Measurements from ENCODE around the gene PDE1A. TPM values are rescaled to one million over a fixed set of nuclear protein-coding genes. Genes with fewer than 3 reads are reported as not detected.

PDE1A gene
- total and polyA plus RNA-seq, 2 of the 4 experiments (the other 2 are of a cell fraction), result 0.24 to 0.90 TPM

DNA sequence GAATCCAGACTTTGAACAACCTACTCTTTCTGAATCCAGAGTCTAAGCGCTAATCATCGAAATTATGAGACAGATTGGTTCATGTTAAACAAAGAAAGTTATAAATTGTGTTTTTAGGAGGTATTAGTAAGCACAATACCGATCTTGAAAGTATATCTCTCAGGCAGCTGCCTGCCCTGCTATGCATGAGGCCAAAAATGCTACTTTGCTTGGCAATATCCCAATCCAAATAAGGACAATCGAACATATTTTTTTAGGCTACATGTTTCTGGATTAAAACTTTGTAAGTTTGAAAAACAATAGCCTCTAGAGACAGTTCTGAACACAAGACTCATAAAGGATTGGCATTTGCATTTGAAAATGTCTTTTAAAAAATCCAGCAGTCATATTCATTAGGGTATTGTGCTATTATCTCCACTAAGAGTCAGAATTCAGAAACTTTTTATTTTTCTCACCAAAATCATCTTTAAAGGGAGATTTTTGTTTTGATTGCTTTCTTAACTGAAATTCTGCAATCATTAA lies 167.1 kb downstream of the PDE1A start:
- no peak overlapping the region for H2BK5ac ChIP-seq (ENCODE audit: low read depth, low read length, poor library complexity, severe bottlenecking)
- no peak overlapping the region for H3K18ac ChIP-seq (ENCODE audit: low read depth, low read length)
- no peak overlapping the region for H3K27ac ChIP-seq (ENCODE audit: insufficient read depth, low read length)
- dilution Hi-C loops (cut with HindIII; ENCODE audit: low sequenced_read_pairs, unreplicated experiment) (no loop called here), intact Hi-C loops (cut with micrococcal nuclease) (no loop called here), in situ Hi-C loops (cut with MboI; ENCODE audit: low sequenced_read_pairs) (no loop called here)
- H3K23ac ChIP-seq (ENCODE audit: low read depth, low read length), result no peak overlapping the region
- CTCF ChIA-PET, result no interaction called here
- H3K4ac ChIP-seq (ENCODE audit: low read depth, low read length), result no peak overlapping the region
- no peak overlapping the region for H4K91ac ChIP-seq (ENCODE audit: insufficient read depth, low read depth, low read length)
- POLR2A ChIA-PET (ENCODE audit: unreplicated experiment), result no interaction called here
- H3K4me1 ChIP-seq (ENCODE audit: control insufficient read depth, insufficient read depth, low read length), result no peaks in the 10 kb centered on the region
- no peak overlapping the region for H4K8ac ChIP-seq (ENCODE audit: low read depth in 2 of 2, low read length in 2 of 2)
- H4K5ac ChIP-seq (ENCODE audit: low read depth, low read length), result no peak overlapping the region
- no peak overlapping the region for H2AFZ ChIP-seq (replicated peaks; ENCODE audit: low read length, poor library complexity)
- no peak overlapping the region for H3K9ac ChIP-seq (ENCODE audit: low read depth, low read length)
- no peak overlapping the region for H3K4me2 ChIP-seq (ENCODE audit: low read depth, low read length)
- H2AK5ac ChIP-seq (ENCODE audit: low read depth, low read length), result no peak overlapping the region
- H4K20me1 ChIP-seq (ENCODE audit: insufficient read depth, low read length), result no peaks in the 10 kb centered on the region
- no peak overlapping the region for H2AK9ac ChIP-seq (replicated peaks; ENCODE audit: low read depth, low read length, poor library complexity)
- no peak overlapping the region for H3K4me3 ChIP-seq (ENCODE audit: insufficient read depth, low read depth, low read length)
- WGBS, 2 experiments (ENCODE audit: extremely low coverage in 2 of 2, insufficient read length in 1 of 2), result no CpG with 5 or more reads among the region's 4 CpGs
- H3K79me1 ChIP-seq (ENCODE audit: low read depth in 1 of 2, low read length in 2 of 2), result no peaks in the 10 kb centered on the region
- no peaks in the 10 kb centered on the region for H3K27me3 ChIP-seq (ENCODE audit: control insufficient read depth, insufficient read depth, low read length)
- BruUV-seq (replicated peaks), result no TSS peak
- H2BK20ac ChIP-seq (ENCODE audit: low read depth, low read length), result no peak overlapping the region
- ATAC-seq (ENCODE audit: low read depth) (peak; percentile 17; the same call in 1 of the 2 replicates), DNase-seq (peak; percentile 47)
- H3K14ac ChIP-seq (replicated peaks; ENCODE audit: low read depth, low read length), result no peak overlapping the region
- H3K9me3 ChIP-seq (ENCODE audit: control insufficient read depth, insufficient read depth, low read length), result no peaks in the 10 kb centered on the region
- H3K36me3 ChIP-seq (ENCODE audit: control insufficient read depth, insufficient read depth, low read length), result no peaks in the 10 kb centered on the region
- H2BK15ac ChIP-seq (ENCODE audit: low read depth, low read length), result no peak overlapping the region
- no peak overlapping the region for H3K56ac ChIP-seq (ENCODE audit: extremely low read depth, insufficient read depth, low read length)
- H2BK120ac ChIP-seq (ENCODE audit: low read depth, low read length), result no peak overlapping the region
- H3K9me1 ChIP-seq (ENCODE audit: insufficient read depth, low read length), result no peaks in the 10 kb centered on the region
- no peak for TF ChIP-seq CEBPB (IDR thresholded peaks at IDR 0.05; ENCODE audit: low read depth, low read length)
- no peak for TF ChIP-seq MXI1 (IDR thresholded peaks at IDR 0.05; ENCODE audit: borderline replicate concordance, low read depth, low read length)
- no peak for TF ChIP-seq FOS (IDR thresholded peaks at IDR 0.05; ENCODE audit: low read depth, low read length)
- no peak for TF ChIP-seq POLR2A (IDR thresholded peaks at IDR 0.05; ENCODE audit: low read depth, low read length)
- TF ChIP-seq CTCF (conservative IDR thresholded peaks at IDR 0.05; ENCODE audit: low read depth, low read length), result no peak
- TF ChIP-seq CHD1 (IDR thresholded peaks at IDR 0.05; ENCODE audit: low read depth, low read length), result no peak
